ENCODE results near the gene CFAP20DC.

GRCh38 chr3:58711871-58712270 is 338.0 kb downstream of the CFAP20DC start:
- TF ChIP-seq CTCF (tag by site-specific recombination; IDR thresholded peaks at IDR 0.05), result no peak
- no peak for TF ChIP-seq ZNF221 (tag by site-specific recombination; IDR thresholded peaks at IDR 0.05; ENCODE audit: borderline replicate concordance)
- TF ChIP-seq ZNF501 (tag by site-specific recombination; IDR thresholded peaks at IDR 0.05), result no peak
- TF ChIP-seq ZNF76 (tag by site-specific recombination; IDR thresholded peaks at IDR 0.05; ENCODE audit: borderline replicate concordance, low read depth), result no peak

Measured in HEK293 (cell line).